T47D (cell line): ENCODE data around the gene SLC7A14.

Experiments
- DNase-seq, 2 experiments: peaks; one replicate each; pipeline versions ENCODE4 v3.0.0 to v3.0.0-alpha.2; 2011 to 2012; ENCODE audit warnings: low read depth in 1 of 2, low spot score in 1 of 2
- JUND ChIP-seq: IDR thresholded peaks from 2 replicates; pipeline ENCODE4 v1.6.1; 2012; ENCODE audit warnings: low read depth
- in situ Hi-C: cut with HindIII; loops from 2 replicates; pipeline ENCODE4 v1.10.0; 2016; ENCODE audit warnings: low sequenced_read_pairs, low pct_unique_long_range_greater_than_20kb

The SLC7A14 gene

DNA sequence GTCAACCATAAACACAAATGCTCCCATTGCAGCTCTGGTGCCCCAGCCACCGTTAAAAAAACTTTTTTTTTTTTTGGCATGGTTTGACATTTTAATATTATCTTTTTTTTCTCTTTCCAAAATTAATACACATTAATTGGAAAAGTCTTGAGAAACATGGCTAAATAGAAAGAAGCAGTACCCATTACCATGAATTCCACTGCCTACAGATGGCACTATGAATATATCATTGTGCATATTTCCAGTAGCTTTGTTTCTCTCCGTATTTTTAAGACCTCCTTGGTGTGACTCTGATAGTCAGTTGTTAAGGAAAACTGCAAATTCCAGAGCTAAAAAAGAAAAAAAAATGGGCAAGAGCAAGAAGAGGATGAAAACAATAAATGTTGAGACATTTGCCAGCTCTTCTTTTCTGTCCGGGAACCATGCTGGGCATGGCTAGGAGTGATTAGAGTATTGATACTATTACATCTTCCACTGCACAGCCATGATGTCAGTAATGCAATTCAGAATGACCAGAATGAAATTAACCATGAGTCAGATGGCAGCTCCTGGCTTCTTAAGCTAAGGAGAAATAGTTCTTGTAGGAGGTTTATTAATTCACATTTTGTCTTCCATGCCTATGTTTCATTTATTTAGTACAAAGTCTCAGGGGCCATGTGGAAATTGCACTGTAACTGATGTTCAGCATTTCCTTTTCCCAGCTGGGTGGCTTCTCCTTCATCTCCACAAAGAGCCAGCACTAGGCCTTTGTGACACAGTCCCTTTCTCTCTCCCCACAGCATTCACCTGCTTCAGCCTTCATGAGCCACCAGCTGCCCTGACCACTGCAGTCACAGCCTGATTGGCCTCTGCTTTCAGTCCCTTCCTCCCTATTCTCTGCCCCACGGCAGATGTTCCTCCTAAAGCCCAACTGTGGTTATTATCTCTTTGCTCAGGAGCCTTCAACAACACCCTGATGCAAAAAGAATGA, 31.8 kb downstream of the SLC7A14 start:
- in situ Hi-C loops = no loop called here
- no peak for TF ChIP-seq JUND
- DNase-seq = peak in 1 of 2 experiments; percentile 33

DNA sequence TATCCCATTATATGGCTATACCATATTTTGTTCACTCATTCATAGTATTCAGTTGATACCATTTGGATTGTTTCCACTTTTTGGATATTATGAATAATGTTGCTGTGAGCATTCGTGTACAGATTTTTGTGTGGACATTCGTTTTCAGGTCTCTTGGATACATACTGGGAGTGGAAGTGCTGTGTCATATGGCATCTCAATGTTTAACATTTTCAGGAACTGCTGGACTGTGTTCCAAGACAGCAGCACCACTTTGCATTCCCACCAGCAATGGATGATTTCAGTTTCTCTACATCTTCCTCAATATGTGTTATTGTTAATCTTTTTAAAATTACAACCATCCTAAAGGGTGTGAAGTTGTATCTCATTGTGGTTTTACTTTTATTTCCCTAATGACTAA, 34.6 kb downstream of the SLC7A14 start:
- in situ Hi-C loops = no loop called here
- DNase-seq = no peak
- TF ChIP-seq JUND = no peak

DNA sequence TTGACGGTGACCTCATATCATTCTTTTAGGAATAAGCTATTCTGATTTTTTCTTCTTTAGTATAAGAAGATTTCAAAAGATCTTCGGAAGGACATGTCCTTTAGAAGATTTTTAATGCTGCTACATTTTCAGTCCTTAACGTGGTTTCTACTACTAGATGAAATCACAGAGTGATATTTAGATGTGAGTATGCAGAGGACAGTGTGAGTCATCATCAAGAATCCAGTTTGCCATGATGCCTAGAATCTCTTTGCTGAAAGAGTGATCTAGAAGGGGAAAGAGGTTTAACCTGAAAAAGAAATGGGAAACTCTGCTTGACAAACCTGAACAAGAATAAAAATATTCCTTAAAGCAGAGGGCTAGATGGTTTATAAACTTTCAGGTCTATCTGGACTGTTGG, 43.2 kb downstream of the SLC7A14 start:
- DNase-seq = no peak
- in situ Hi-C loops = no loop called here
- TF ChIP-seq JUND = no peak

DNA sequence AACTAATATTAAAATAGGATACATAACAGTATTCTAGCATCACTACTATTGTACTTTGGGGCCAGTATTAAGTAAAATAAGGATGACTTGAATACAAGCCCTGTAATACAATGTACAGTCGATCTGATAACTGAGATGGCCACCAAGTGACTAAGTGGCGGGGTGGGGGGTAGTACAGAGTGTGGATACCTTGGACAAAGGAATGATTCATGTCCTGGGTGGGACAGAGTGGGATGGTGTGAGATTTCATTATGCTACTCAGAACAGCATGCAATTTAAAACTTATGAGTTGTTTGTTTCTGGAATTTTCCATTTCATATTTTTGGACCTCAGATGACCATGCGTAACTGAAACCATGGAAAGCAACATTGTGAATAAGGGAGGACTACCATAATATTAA, 46.0 kb downstream of the SLC7A14 start:
- TF ChIP-seq JUND = no peak
- in situ Hi-C loops = no loop called here
- DNase-seq = no peak

DNA sequence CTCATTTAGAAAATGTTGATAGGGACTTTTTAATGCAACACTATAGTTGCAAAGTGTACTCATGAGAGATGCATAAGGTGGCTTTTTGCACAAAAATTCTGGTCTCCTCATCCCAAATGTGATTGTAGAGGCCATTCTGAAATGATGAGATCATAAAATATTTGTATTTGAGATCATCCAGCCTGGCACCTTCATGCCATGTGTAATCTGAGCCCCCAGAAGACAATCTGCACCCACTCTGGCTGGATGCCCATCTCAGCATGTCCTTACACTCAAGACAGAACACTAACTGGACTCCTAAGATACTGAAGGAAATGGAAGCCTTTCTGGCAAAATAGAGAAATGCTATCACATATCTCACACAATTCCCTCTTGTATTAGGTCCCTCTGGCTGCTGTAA, 49.2 kb downstream of the SLC7A14 start:
- DNase-seq = no peak
- in situ Hi-C loops = no loop called here
- TF ChIP-seq JUND = no peak

DNA sequence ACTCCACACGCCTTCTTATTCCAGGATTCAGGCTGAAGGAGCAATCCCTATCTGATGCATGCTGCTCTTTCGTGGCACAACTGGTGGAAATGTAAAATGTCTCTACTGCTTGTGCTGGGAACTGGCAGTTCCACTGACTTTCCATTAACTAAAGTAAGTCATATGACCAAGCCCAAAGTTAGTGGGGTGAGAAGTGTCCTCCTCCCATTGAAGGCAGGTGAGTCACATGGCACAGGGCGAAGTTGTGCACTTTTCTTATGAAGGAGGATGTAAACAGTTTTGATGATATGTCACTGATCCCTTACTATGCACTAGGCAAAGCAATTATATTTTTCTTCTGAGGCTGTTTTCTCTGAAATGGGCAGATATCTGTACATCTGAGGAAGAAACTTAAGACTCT, 51.6 kb downstream of the SLC7A14 start:
- in situ Hi-C loops = no loop called here
- no peak for DNase-seq
- TF ChIP-seq JUND = no peak

DNA sequence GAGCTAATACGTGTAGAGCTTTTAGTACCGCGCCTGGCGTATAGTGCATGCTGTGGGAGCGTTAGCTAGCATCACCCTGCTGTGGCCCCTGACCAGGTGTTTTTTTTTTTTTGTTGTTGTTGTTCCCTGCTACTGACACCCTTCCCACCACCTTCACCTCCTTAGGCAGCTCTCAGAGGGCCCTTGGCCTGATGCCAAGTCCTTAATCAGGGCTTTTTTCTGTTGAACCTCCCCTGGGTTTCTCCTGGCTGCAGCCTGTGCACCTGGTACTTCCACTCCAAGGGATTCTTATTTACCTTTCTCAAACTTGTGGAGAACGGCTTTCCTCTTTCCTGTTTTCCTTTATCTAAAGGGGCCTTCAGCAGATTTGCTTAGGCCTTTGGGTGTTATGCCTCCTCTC, 53.3 kb downstream of the SLC7A14 start:
- no peak for DNase-seq
- in situ Hi-C loops = no loop called here
- TF ChIP-seq JUND = no peak

DNA sequence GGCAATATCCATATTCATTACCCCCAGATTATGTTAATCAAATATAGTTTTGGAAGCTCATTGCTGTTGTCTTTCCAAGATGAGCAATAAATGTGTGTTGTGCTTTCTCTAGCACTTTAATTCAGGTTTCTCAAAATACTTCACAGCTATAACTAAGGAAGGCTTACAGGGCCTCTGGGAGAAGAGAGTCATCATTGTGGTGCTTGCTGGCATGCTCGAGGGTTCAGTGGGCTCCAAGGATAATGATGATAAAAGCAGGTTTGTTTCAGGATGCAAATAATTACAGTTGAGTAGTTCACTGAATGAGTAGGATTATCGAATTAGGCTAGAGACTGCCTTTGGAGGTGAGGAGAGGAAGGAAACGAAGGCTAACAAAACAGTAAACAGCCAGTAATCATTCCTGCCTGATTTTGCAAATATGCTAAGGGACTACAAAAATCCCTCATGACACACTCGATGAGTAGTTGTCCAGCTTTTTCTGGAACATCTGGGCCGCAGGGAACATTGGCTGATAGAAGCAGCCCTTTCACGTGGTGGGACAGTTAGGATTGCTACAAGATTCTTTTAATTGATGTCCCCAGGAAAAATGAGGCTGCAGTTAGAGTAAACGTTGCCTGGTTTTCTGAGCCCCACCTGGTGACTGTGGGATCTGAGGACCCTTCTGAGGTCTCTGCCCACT, 54.1 kb downstream of the SLC7A14 start:
- no peak for TF ChIP-seq JUND
- in situ Hi-C loops = no loop called here
- no peak for DNase-seq

DNA sequence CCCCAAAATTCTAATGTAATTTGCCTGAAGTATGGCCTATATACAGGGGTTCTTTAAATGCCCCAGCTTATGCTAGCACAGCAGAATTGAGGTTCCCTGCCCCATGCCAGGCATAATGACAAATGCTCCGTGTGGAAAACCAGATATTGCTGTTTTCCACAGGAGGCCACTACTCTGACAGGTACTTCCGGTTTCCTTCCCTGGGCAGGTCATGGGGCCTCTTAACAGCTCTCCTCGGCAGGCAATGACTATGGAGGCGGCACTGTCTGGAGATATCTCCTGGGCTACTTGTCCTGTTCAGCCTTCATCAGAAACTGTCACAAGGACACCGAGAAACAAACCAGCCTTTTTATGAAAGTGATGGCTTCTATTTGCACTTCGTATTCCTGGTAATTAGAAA, 54.8 kb downstream of the SLC7A14 start:
- in situ Hi-C loops = no loop called here
- TF ChIP-seq JUND = no peak
- peak in 1 of 2 experiments; percentile 66 for DNase-seq

DNA sequence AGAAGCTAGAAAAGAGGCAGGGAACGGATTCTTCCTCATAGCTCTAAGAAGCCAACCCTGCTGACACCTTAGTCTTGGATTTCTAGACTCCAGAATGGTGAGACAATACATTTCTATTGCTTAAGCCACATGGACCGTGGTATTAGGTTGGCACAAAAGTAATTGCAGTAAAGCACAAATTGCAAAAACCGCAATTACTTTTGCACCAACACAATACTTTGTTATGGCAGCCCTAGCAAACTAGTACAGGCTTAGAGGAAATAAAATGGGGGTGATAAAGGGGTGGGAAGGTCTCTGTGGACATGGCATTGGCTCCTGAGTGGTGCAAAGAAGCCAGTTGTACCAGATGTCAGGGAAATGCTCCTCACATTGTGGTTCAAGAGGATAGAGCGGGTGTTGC, 56.0 kb downstream of the SLC7A14 start:
- no peak for TF ChIP-seq JUND
- no peak for DNase-seq
- in situ Hi-C loops = no loop called here

DNA sequence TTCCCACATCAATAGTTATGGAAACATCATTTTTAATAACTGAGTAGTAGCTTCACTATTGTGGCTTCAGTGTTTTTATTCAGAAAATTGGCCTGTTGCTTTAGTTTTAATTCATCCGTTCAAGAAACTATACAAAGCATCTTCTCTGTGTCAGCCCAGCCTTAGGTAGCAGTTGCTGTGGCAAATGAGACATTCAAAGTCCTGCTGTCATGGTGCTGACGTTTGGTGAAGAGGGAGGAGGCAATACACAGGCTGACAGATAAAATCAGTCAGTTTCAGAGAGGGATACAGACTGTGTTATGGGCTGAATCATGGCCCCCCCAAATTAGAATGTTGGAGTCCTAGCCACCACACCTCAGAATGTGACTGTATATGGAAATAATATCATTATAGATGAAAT, 56.5 kb downstream of the SLC7A14 start:
- no peak for DNase-seq
- TF ChIP-seq JUND = no peak
- in situ Hi-C loops = no loop called here

DNA sequence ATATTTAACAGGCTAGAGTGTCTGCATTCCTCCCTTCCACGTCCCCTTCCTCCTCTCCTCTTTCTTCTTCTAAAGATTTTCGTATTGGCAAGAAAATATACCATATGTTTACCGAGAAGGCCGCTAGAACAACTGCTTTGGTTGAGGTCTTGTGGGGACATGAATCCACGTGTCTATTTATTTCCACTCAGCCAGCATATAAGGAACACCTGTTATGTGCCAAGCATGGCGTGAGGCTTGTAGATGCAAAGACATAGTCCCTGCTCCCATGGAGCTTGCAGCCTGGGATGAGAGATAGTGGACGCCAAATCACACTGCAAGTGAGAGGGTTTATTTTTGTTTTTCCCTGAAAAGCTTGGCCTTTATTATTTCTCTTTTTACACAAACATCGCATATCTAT, 57.1 kb downstream of the SLC7A14 start:
- DNase-seq = no peak
- no peak for TF ChIP-seq JUND
- in situ Hi-C loops = no loop called here

DNA sequence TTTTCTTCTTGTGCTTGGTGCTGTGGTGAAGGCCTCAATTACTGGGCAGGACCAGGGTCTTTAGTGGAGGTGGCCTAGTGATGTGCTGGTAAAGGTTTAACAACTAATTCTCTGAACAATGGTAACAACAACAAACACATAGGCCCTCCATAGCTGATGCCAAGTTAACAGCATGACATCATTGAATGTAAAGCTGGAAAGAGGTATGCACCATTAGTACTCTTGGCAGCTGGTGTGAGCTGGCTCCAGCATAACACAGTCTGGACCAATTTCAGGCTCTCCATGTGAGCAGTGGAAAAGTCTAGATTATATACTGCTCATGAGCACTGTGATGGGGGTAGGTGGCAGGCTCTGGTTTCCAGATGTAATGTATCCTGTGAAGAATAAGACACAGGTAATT, 61.8 kb downstream of the SLC7A14 start:
- no peak for TF ChIP-seq JUND
- in situ Hi-C loops = no loop called here
- no peak for DNase-seq
